Natural killer cell treated with Interleukin-12 subunit alpha and Interleukin-12 subunit beta and Interleukin-15 and Interleukin-18, amount 100 ng/mL, for 72 hours (primary cell): ENCODE data around the gene CATSPER1. TPM values are rescaled to one million over a fixed set of nuclear protein-coding genes. Genes with fewer than 3 reads are reported as not detected.
A peak's percentile ranks its signal among the peaks of the same experiment; 100 is the strongest.
"Not testable (repeated sequence)": the region's sequence is repeated elsewhere in the genome, so short reads cannot be mapped to it uniquely, and the experiment has no call there.

Experiments used
- ATAC-seq, 2 donors: fragments of 150-1000 bp; cut with Tn5 transposase in 1 of 2; sonication (Bioruptor Pico), chemical (Tn5 transposase) in 1 of 2; 2 replicates each; pipeline ENCODE4 v1.10.0; 2021
- DNase-seq: peaks from one replicate; pipeline ENCODE4 v3.0.0; 2022; ENCODE audit warnings: low spot score
- H3K27ac Mint-ChIP-seq, 2 donors: 1 replicate in 1 of 2; 2 replicates in 1 of 2; pipeline ENCODE4 v1.8.0; 2022; ENCODE audit warnings: mixed read lengths in 2 of 2, mild to moderate bottlenecking in 1 of 2, moderate library complexity in 1 of 2
- H3K27me3 Mint-ChIP-seq, 2 donors: 1 replicate in 1 of 2; 2 replicates in 1 of 2; pipeline ENCODE4 v1.8.0; 2022; ENCODE audit warnings: mixed read lengths in 2 of 2
- H3K36me3 Mint-ChIP-seq: one replicate; pipeline ENCODE4 v1.8.0; 2022; ENCODE audit warnings: mixed read lengths
- H3K4me1 Mint-ChIP-seq, 2 donors: 1 replicate in 1 of 2; 2 replicates in 1 of 2; pipeline ENCODE4 v1.8.0; 2022; ENCODE audit warnings: low read depth in 2 of 2, mixed read lengths in 2 of 2, mild to moderate bottlenecking in 1 of 2
- H3K4me3 Mint-ChIP-seq: one replicate; pipeline ENCODE4 v1.8.0; 2022; ENCODE audit warnings: mixed read lengths
- H3K9me3 Mint-ChIP-seq: 2 replicates; pipeline ENCODE4 v1.8.0; 2022; ENCODE audit warnings: mixed read lengths
- total RNA-seq, 2 donors: library from RNA; stranded (reverse); gene quantifications; one replicate each; pipeline ENCODE4 v1.2.3, GENCODE V29; 2022

The CATSPER1 gene
- total RNA-seq, 2 donors from 2014 or later = 1.5 to 8.8 TPM

DNA sequence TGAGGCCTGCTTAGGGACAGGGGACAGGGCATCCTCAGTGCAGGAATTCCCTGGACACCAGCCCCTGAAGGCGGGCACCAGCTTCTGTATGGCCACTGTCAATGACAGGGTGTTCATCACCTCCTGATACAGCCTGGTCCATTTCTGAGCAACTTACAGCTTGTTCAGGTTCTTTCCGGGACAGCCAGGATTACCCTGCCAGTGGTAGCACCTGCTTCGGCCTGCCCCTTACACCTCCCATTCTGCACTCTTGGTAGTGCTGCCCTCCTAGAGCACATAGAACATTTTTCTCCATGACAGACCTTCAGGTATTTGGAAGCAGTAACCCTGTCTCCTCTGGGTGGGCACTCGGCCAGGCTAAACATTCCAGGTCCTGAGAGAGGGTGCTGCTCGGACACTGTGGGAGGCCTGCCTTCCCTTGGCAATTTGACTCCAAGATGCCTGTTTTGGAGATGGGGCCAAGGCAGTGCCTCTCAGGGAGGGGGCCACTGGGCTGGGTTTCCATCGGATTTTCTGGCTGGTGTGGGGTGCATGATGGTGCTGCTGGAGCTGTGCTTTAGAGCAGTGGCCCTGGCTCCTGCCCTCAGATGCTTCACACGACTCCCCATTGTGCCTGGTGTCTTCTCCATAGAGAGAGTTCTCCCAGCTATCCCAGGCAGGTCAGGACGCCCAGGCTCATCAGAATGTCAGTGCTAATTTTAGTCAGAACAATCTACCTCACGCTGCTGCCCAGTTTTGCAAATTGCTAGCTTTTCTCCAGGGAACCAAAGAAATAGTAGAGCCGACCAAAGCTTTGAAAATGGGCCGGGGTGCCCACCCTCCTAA is 21.5 kb upstream of the CATSPER1 start:
- Mint-ChIP-seq H3K36me3 (peaks cover 2% of the 10 kb centered on the region), H3K4me3 (no peak overlapping the region), H3K27me3 (peaks cover 0 to 8% of the 10 kb centered on the region in 2 donors), H3K9me3 (no peaks in the 10 kb centered on the region), H3K27ac (no peak overlapping the region), H3K4me1 (peaks cover 21 to 29% of the 10 kb centered on the region in 2 donors)
- ATAC-seq = no peak
- DNase-seq = no peak

GRCh38 chr11:66046901-66047300 is 20.6 kb upstream of the CATSPER1 start:
- peaks cover 0 to 8% of the 10 kb centered on the region in 2 donors for H3K27me3 Mint-ChIP-seq
- ATAC-seq = no peak
- no peaks in the 10 kb centered on the region for H3K9me3 Mint-ChIP-seq
- H3K27ac Mint-ChIP-seq = no peak overlapping the region
- no peaks in the 10 kb centered on the region for H3K36me3 Mint-ChIP-seq
- no peak for DNase-seq
- H3K4me1 Mint-ChIP-seq = peaks cover 19 to 26% of the 10 kb centered on the region in 2 donors
- H3K4me3 Mint-ChIP-seq = no peak overlapping the region

- peaks cover 0 to 8% of the 10 kb centered on the region in 2 donors for H3K27me3 Mint-ChIP-seq
- peak overlapping the region in 1 of 2 donors; percentile 49 for H3K27ac Mint-ChIP-seq
- H3K4me1 Mint-ChIP-seq = peaks cover 10 to 16% of the 10 kb centered on the region in 2 donors
- no peaks in the 10 kb centered on the region for H3K36me3 Mint-ChIP-seq
- H3K9me3 Mint-ChIP-seq = no peaks in the 10 kb centered on the region
- peak overlapping the region; percentile 71 for H3K4me3 Mint-ChIP-seq
- DNase-seq (peak; percentile 86), ATAC-seq (peak; percentile 88 to 93)
Measured at GRCh38 chr11:66045177-66045639, 18.9 kb upstream of the CATSPER1 start.

DNA sequence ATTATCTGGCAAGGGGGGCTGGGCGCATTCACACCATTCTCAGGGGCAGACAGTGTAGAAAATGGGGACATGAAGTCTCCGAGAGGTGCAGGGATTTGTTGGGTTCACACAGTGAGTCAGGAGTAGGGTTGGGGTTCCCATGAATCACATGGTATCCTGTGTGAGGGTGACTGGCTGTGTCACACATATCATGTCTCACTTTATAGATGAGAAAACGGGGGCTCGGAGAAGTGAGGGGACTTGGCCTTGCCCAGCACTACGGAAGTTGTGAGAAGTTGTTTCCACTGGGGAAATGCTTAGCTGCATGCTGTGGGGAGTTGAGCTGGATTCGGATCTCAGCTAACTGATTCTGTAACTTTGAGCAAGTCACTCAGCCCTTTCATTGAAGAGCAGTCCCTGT is 18.5 kb upstream of the CATSPER1 start:
- Mint-ChIP-seq H3K27me3 (peaks cover 0 to 8% of the 10 kb centered on the region in 2 donors), H3K4me3 (peak overlapping the region; percentile 71), H3K27ac (peak overlapping the region in 1 of 2 donors; percentile 49), H3K9me3 (no peaks in the 10 kb centered on the region), H3K36me3 (no peaks in the 10 kb centered on the region), H3K4me1 (peaks cover 10 to 16% of the 10 kb centered on the region in 2 donors)
- ATAC-seq (peak; percentile 55 to 73), DNase-seq (no peak)

GRCh38 chr11:66042996-66043906 is 17.0 kb upstream of the CATSPER1 start:
- Mint-ChIP-seq H3K27ac (no peak overlapping the region), H3K27me3 (peaks cover 0 to 2% of the 10 kb centered on the region in 2 donors), H3K4me3 (no peak overlapping the region), H3K36me3 (no peaks in the 10 kb centered on the region), H3K9me3 (no peaks in the 10 kb centered on the region), H3K4me1 (peaks cover 10 to 16% of the 10 kb centered on the region in 2 donors)
- DNase-seq (no peak), ATAC-seq (no peak)

- H3K27me3 Mint-ChIP-seq = no peaks in the 10 kb centered on the region
- DNase-seq (no peak), ATAC-seq (no peak)
- H3K27ac Mint-ChIP-seq = no peak overlapping the region
- H3K4me1 Mint-ChIP-seq = peaks cover 10 to 16% of the 10 kb centered on the region in 2 donors
- H3K36me3 Mint-ChIP-seq = no peaks in the 10 kb centered on the region
- H3K9me3 Mint-ChIP-seq = no peaks in the 10 kb centered on the region
- no peak overlapping the region for H3K4me3 Mint-ChIP-seq
Measured at GRCh38 chr11:66042227-66042995, 16.1 kb upstream of the CATSPER1 start.

GRCh38 chr11:66039765-66040164 is 13.5 kb upstream of the CATSPER1 start:
- DNase-seq (no peak), ATAC-seq (no peak)
- H3K27me3 Mint-ChIP-seq = peaks cover 2 to 3% of the 10 kb centered on the region in 2 donors
- H3K27ac Mint-ChIP-seq = no peak overlapping the region
- H3K4me3 Mint-ChIP-seq = no peak overlapping the region
- H3K9me3 Mint-ChIP-seq = no peaks in the 10 kb centered on the region
- H3K36me3 Mint-ChIP-seq = no peaks in the 10 kb centered on the region
- H3K4me1 Mint-ChIP-seq = peaks cover 5% of the 10 kb centered on the region in 2 donors

DNA sequence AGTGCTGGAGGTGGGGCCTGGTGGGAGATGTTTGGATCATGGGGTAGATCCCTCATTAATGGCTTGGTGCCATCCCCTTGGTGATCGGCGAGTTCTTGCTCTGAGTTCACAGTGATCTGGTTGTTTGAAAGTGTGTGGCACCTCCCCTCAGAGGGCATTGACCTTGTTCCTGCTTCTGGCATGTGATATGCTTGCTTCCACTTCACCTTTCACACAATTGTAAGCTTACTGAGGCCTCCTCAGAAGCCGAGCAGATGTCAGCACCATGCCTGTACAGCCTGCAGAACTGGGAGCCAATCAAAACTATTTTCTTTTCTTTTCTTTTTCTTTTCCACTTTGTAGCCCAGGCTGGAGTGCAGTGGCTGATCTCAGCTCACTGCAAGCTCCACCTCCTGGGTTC is 11.0 kb upstream of the CATSPER1 start:
- no peaks in the 10 kb centered on the region for H3K9me3 Mint-ChIP-seq
- H3K4me3 Mint-ChIP-seq = no peak overlapping the region
- no peak for DNase-seq
- no peaks in the 10 kb centered on the region for H3K4me1 Mint-ChIP-seq
- H3K27ac Mint-ChIP-seq = no peak overlapping the region
- H3K27me3 Mint-ChIP-seq = peaks cover 5 to 6% of the 10 kb centered on the region in 2 donors
- no peaks in the 10 kb centered on the region for H3K36me3 Mint-ChIP-seq
- no peak for ATAC-seq

GRCh38 chr11:66036334-66036710 is 10.0 kb upstream of the CATSPER1 start:
- no peak for ATAC-seq

GRCh38 chr11:66035653-66036333 is 9.5 kb upstream of the CATSPER1 start:
- Mint-ChIP-seq H3K27me3 (peaks cover 5 to 6% of the 10 kb centered on the region in 2 donors), H3K9me3 (no peaks in the 10 kb centered on the region), H3K4me3 (no peak overlapping the region), H3K27ac (no peak overlapping the region), H3K4me1 (no peaks in the 10 kb centered on the region), H3K36me3 (no peaks in the 10 kb centered on the region)
- DNase-seq (no peak), ATAC-seq (no peak)

More at GRCh38 chr11:66036334-66036710, 10.0 kb upstream of the CATSPER1 start:
- H3K4me1 Mint-ChIP-seq = no peaks in the 10 kb centered on the region
- no peak overlapping the region for H3K27ac Mint-ChIP-seq
- no peaks in the 10 kb centered on the region for H3K36me3 Mint-ChIP-seq
- H3K27me3 Mint-ChIP-seq = peaks cover 5 to 6% of the 10 kb centered on the region in 2 donors
- DNase-seq = no peak
- no peaks in the 10 kb centered on the region for H3K9me3 Mint-ChIP-seq
- no peak overlapping the region for H3K4me3 Mint-ChIP-seq

- DNase-seq (no peak), ATAC-seq (no peak)
- no peaks in the 10 kb centered on the region for H3K9me3 Mint-ChIP-seq
- H3K27ac Mint-ChIP-seq = no peak overlapping the region
- H3K36me3 Mint-ChIP-seq = no peaks in the 10 kb centered on the region
- no peaks in the 10 kb centered on the region for H3K4me1 Mint-ChIP-seq
- no peak overlapping the region for H3K4me3 Mint-ChIP-seq
- peaks cover 5 to 6% of the 10 kb centered on the region in 2 donors for H3K27me3 Mint-ChIP-seq
Measured at GRCh38 chr11:66032957-66033735, 6.9 kb upstream of the CATSPER1 start.

DNA sequence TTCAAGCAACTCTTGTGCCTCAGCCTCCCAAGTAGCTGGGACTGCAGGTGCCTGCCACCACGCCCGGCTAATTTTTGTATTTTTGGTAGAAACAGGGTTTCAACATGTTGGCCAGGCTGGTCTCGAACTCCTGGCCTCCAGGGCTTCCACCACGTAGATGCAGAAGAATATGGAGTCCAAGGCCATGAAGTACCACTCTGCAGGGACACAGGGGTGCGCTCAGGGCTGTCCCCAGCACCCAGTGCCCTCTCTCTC is 3.2 kb downstream of the CATSPER1 start:
- H3K36me3 Mint-ChIP-seq, H3K27me3 Mint-ChIP-seq, DNase-seq, H3K27ac Mint-ChIP-seq, ATAC-seq, H3K4me3 Mint-ChIP-seq, H3K9me3 Mint-ChIP-seq: not testable (repeated sequence)
- peaks cover 26% of the 10 kb centered on the region in 2 donors for H3K4me1 Mint-ChIP-seq
